ENCODE measurements around the gene NNMT. TPM values are rescaled to one million over a fixed set of nuclear protein-coding genes. Genes with fewer than 3 reads are reported as not detected.
A peak's percentile ranks its signal among the peaks of the same experiment; 100 is the strongest.

NNMT gene
- total RNA-seq, 1 experiment from 2014 or later, result 2.4 TPM

GRCh38 chr11:114275280-114275679 lies 20.9 kb upstream of the NNMT start:
- H3K4me3 ChIP-seq (ENCODE audit: low read depth, low read length), result no peak overlapping the region
- no peak for DNase-seq
- no TSS peak for BruUV-seq (replicated peaks)
- Mint-ChIP-seq H3K36me3 (ENCODE audit: insufficient read depth, unreplicated experiment) (no peaks in the 10 kb centered on the region), H3K4me3 (ENCODE audit: unreplicated experiment) (no peak overlapping the region), H3K27ac (ENCODE audit: unreplicated experiment) (no peak overlapping the region), H3K4me1 (ENCODE audit: low read depth, unreplicated experiment) (peaks cover 21% of the 10 kb centered on the region), H3K9me3 (ENCODE audit: unreplicated experiment) (no peaks in the 10 kb centered on the region), H3K27me3 (ENCODE audit: insufficient read depth, unreplicated experiment) (peaks cover 12% of the 10 kb centered on the region)
- intact Hi-C loops (cut with micrococcal nuclease; ENCODE audit: unreplicated experiment), result no loop called here
- H3K36me3 ChIP-seq (ENCODE audit: control insufficient read depth, insufficient read depth, low read length), result no peaks in the 10 kb centered on the region
- POLR2A ChIA-PET, result no interaction called here
- CTCF ChIA-PET, result no interaction called here
- peaks cover 5% of the 10 kb centered on the region; the same call in 1 of the 2 replicates for H3K4me1 ChIP-seq
- H3K9me3 ChIP-seq, result no peaks in the 10 kb centered on the region
- TF ChIP-seq CTCF (IDR thresholded peaks at IDR 0.05; ENCODE audit: insufficient read depth in 1 of 2, low read depth in 1 of 2, low read length in 1 of 2, severe bottlenecking in 1 of 2, unreplicated experiment in 1 of 2), result no peak
- H3K27me3 ChIP-seq (replicated peaks; ENCODE audit: control insufficient read depth, insufficient read depth, low read length), result peaks cover 5% of the 10 kb centered on the region; the same call in 1 of the 2 replicates

- no peaks in the 10 kb centered on the region for H3K9me3 ChIP-seq
- H3K4me3 Mint-ChIP-seq (ENCODE audit: unreplicated experiment), result no peak overlapping the region
- H3K4me1 Mint-ChIP-seq (ENCODE audit: low read depth, unreplicated experiment), result peaks cover 21% of the 10 kb centered on the region
- no peak for TF ChIP-seq CTCF (IDR thresholded peaks at IDR 0.05; ENCODE audit: insufficient read depth in 1 of 2, low read depth in 1 of 2, low read length in 1 of 2, severe bottlenecking in 1 of 2, unreplicated experiment in 1 of 2)
- H3K36me3 Mint-ChIP-seq (ENCODE audit: insufficient read depth, unreplicated experiment), result no peaks in the 10 kb centered on the region
- no peak for DNase-seq
- BruUV-seq (replicated peaks), result no TSS peak
- H3K27ac Mint-ChIP-seq (ENCODE audit: unreplicated experiment), result no peak overlapping the region
- no peaks in the 10 kb centered on the region for H3K36me3 ChIP-seq (ENCODE audit: control insufficient read depth, insufficient read depth, low read length)
- POLR2A ChIA-PET, result no interaction called here
- intact Hi-C loops (cut with micrococcal nuclease; ENCODE audit: unreplicated experiment), result no loop called here
- no peak overlapping the region for H3K4me3 ChIP-seq (ENCODE audit: low read depth, low read length)
- CTCF ChIA-PET, result no interaction called here
- H3K9me3 Mint-ChIP-seq (ENCODE audit: unreplicated experiment), result no peaks in the 10 kb centered on the region
- H3K4me1 ChIP-seq, result peaks cover 9% of the 10 kb centered on the region; the same call in 1 of the 2 replicates
- peaks cover 6% of the 10 kb centered on the region for H3K27me3 Mint-ChIP-seq (ENCODE audit: insufficient read depth, unreplicated experiment)
- peaks cover 3% of the 10 kb centered on the region; the same call in 1 of the 2 replicates for H3K27me3 ChIP-seq (replicated peaks; ENCODE audit: control insufficient read depth, insufficient read depth, low read length)
Observed at GRCh38 chr11:114276077-114276476, 20.1 kb upstream of the NNMT start.

- Histone ChIP-seq H3K4me1 (peaks cover 15% of the 10 kb centered on the region; the same call in 1 of the 2 replicates), H3K9me3 (no peaks in the 10 kb centered on the region), H3K4me3 (ENCODE audit: low read depth, low read length) (no peak overlapping the region), H3K36me3 (ENCODE audit: control insufficient read depth, insufficient read depth, low read length) (no peaks in the 10 kb centered on the region), H3K27me3 (replicated peaks; ENCODE audit: control insufficient read depth, insufficient read depth, low read length) (peaks cover 1% of the 10 kb centered on the region; the same call in 1 of the 2 replicates)
- no peak for DNase-seq
- Mint-ChIP-seq H3K9me3 (ENCODE audit: unreplicated experiment) (no peaks in the 10 kb centered on the region), H3K4me1 (ENCODE audit: low read depth, unreplicated experiment) (peaks cover 21% of the 10 kb centered on the region), H3K36me3 (ENCODE audit: insufficient read depth, unreplicated experiment) (no peaks in the 10 kb centered on the region), H3K27me3 (ENCODE audit: insufficient read depth, unreplicated experiment) (peaks cover 2% of the 10 kb centered on the region), H3K4me3 (ENCODE audit: unreplicated experiment) (no peak overlapping the region), H3K27ac (ENCODE audit: unreplicated experiment) (no peak overlapping the region)
- peak in 1 of 2 experiments; percentile 14 for TF ChIP-seq CTCF (IDR thresholded peaks at IDR 0.05; ENCODE audit: insufficient read depth in 1 of 2, low read depth in 1 of 2, low read length in 1 of 2, severe bottlenecking in 1 of 2, unreplicated experiment in 1 of 2)
- BruUV-seq (replicated peaks), result no TSS peak
- intact Hi-C loops (cut with micrococcal nuclease; ENCODE audit: unreplicated experiment), result no loop called here
- POLR2A ChIA-PET, result no interaction called here
- CTCF ChIA-PET, result interaction anchor here (0.5 to 1.9 kb wide), 4 partner anchors 15 to 547 kb away, joined by 3 to 6 read pairs (median 5); no protein-coding TSS in a partner anchor
Observed at GRCh38 chr11:114277637-114278341, 18.4 kb upstream of the NNMT start.
